Thyroid gland (tissue), 4 donors: ENCODE data around the gene SPTLC2.

Experiments
- CTCF ChIP-seq, 6 experiments: fragments of 200-600 bp in 3 of 6; fragments of 450-650 bp in 3 of 6; sonication (generic) in 3 of 6; IDR thresholded peaks; one replicate each; pipeline ENCODE4 v1.5.1; 2016 to 2019; ENCODE audit warnings: antibody characterized with exemption in 6 of 6, mild to moderate bottlenecking in 2 of 6, inconsistent platforms in 1 of 6, moderate library complexity in 1 of 6
- POLR2A ChIP-seq, 2 donors: fragments of 450-650 bp; IDR thresholded peaks; one replicate each; pipeline ENCODE4 v1.6.1; 2017; ENCODE audit warnings: antibody characterized with exemption in 2 of 2, mild to moderate bottlenecking in 2 of 2, moderate library complexity in 1 of 2

- TF ChIP-seq POLR2A (IDR thresholded peaks at IDR 0.05) (no peak), CTCF (IDR thresholded peaks at IDR 0.05) (no peak)
These were observed 138.4 kb downstream of the SPTLC2 start for GRCh38 chr14:77478029-77478428.
